PFSK-1 (cell line): ENCODE data around the gene CCDC127.

Experiments
- FOXP2 ChIP-seq: optimal IDR thresholded peaks from 2 replicates; pipeline ENCODE3; 2011; ENCODE audit warnings: borderline replicate concordance, control low read depth, inconsistent platforms; ENCODE audit not compliant: insufficient read depth; ENCODE audit errors: extremely low read length, extremely low read depth
- POLR2AphosphoS5 ChIP-seq: IDR thresholded peaks from 2 replicates; pipeline ENCODE4 v1.6.1; 2012; ENCODE audit warnings: low read depth, mild to moderate bottlenecking, control low read depth, low read length, moderate library complexity
- REST ChIP-seq, 2 experiments: IDR thresholded peaks; 2 replicates each; pipeline versions ENCODE4 v1.6.1 to v1.8.0; 2011 to 2012; ENCODE audit warnings: low read depth in 2 of 2, low read length in 2 of 2, control low read depth in 1 of 2, inconsistent platforms in 1 of 2, mild to moderate bottlenecking in 1 of 2, moderate library complexity in 1 of 2; ENCODE audit not compliant: insufficient read depth in 1 of 2
- SIN3A ChIP-seq: IDR thresholded peaks from 2 replicates; pipeline ENCODE4 v1.6.1; 2012; ENCODE audit warnings: mild to moderate bottlenecking, low read length, moderate library complexity, borderline replicate concordance; ENCODE audit not compliant: insufficient read depth
- TAF1 ChIP-seq: IDR thresholded peaks from 2 replicates; pipeline ENCODE4 v1.6.1; 2012; ENCODE audit warnings: low read length, control low read depth, borderline replicate concordance; ENCODE audit not compliant: insufficient read depth

- TF ChIP-seq POLR2AphosphoS5 (no peak), SIN3A (no peak), TAF1 (no peak), REST (IDR thresholded peaks at IDR 0.05; ENCODE audit: insufficient read depth in 1 of 2, low read depth in 2 of 2, low read length in 2 of 2) (no peak), FOXP2 (no peak)
Observed at GRCh38 chr5:187617-188451, 30.1 kb downstream of the CCDC127 start.
